ENCODE results near the gene BTG2. TPM values are rescaled to one million over a fixed set of nuclear protein-coding genes. Genes with fewer than 3 reads are reported as not detected.

The BTG2 gene
- total and polyA plus RNA-seq, 12 donors, result 11.4 to 175 (median 49.3) TPM

DNA sequence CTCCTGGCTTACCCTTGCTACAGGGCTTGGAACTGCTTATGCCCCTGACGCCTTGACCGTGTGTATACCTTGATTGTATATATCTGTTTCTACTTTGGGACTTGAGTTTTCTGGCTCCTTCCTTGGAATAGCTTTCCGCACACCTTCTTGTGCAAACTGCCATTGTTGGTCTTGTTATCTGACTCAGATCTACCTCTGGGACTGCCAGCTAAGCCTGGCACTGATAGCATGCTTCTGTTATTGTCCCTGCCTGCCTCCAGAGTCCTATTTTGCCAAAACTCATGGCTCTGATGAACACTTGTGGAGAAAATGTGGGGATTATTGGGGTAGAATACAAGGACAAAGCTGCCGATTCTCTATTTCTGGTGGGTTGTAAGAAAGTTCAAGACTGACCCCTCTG lies 30.2 kb downstream of the BTG2 start:
- Histone ChIP-seq H3K27me3 (no peaks in the 10 kb centered on the region), H3K4me3 (no peak overlapping the region), H3K9me3 (replicated peaks in 1 of 3) (no peaks in the 10 kb centered on the region), H3K4me1 (replicated peaks in 1 of 2) (peaks cover 7 to 15% of the 10 kb centered on the region in 2 donors), H3K27ac (no peak overlapping the region), H3K36me3 (replicated peaks in 1 of 2) (no peaks in the 10 kb centered on the region)
- no peak for DNase-seq
- 87 to 99% (median 91%) methylated on average over 4 of the region's 4 CpGs for WGBS, 4 donors
- TF ChIP-seq, protein P1, sequence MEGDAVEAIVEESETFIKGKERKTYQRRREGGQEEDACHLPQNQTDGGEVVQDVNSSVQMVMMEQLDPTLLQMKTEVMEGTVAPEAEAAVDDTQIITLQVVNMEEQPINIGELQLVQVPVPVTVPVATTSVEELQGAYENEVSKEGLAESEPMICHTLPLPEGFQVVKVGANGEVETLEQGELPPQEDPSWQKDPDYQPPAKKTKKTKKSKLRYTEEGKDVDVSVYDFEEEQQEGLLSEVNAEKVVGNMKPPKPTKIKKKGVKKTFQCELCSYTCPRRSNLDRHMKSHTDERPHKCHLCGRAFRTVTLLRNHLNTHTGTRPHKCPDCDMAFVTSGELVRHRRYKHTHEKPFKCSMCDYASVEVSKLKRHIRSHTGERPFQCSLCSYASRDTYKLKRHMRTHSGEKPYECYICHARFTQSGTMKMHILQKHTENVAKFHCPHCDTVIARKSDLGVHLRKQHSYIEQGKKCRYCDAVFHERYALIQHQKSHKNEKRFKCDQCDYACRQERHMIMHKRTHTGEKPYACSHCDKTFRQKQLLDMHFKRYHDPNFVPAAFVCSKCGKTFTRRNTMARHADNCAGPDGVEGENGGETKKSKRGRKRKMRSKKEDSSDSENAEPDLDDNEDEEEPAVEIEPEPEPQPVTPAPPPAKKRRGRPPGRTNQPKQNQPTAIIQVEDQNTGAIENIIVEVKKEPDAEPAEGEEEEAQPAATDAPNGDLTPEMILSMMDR (IDR thresholded peaks at IDR 0.05), result no peak
- no peak for TF ChIP-seq POLR2A (IDR thresholded peaks at IDR 0.05)
- intact Hi-C loops (cut with DNase I), result loop anchor here (5.0 to 10.0 kb wide), 2 partner anchors 63 to 369 kb away; no protein-coding TSS in a partner anchor

DNA sequence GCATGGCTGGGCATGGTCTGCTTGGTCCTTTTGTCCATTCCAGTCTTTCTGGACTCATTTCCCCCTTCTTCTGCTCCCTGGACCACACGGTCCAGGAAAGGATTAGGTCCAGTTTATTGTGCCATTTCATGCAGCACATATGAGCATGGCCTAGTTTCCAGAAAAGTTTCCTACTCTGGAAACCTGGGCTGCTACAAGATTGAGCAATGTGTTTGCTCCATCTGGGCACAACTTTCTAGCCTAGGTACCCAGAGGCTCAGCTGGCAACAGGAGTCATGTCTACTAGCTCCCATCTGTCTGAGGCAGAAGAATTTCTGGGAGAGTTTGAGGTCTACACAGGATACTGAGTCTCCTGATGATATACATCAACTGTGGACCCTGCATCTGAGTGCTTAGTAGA lies 30.8 kb downstream of the BTG2 start:
- Histone ChIP-seq H3K4me1 (replicated peaks in 1 of 2) (peaks cover 7 to 15% of the 10 kb centered on the region in 2 donors), H3K27me3 (no peaks in the 10 kb centered on the region), H3K9me3 (replicated peaks in 1 of 3) (no peaks in the 10 kb centered on the region), H3K4me3 (no peak overlapping the region), H3K27ac (no peak overlapping the region), H3K36me3 (replicated peaks in 1 of 2) (no peaks in the 10 kb centered on the region)
- no peak for DNase-seq
- intact Hi-C loops (cut with DNase I), result loop anchor here (5.0 to 10.0 kb wide), 2 partner anchors 64 to 369 kb away; no protein-coding TSS in a partner anchor
- no peak for TF ChIP-seq POLR2A (IDR thresholded peaks at IDR 0.05)
- TF ChIP-seq, protein P1 (IDR thresholded peaks at IDR 0.05), result no peak
- 58 to 73% (median 66%) methylated on average over 1 of the region's 1 CpG for WGBS, 4 donors

DNA sequence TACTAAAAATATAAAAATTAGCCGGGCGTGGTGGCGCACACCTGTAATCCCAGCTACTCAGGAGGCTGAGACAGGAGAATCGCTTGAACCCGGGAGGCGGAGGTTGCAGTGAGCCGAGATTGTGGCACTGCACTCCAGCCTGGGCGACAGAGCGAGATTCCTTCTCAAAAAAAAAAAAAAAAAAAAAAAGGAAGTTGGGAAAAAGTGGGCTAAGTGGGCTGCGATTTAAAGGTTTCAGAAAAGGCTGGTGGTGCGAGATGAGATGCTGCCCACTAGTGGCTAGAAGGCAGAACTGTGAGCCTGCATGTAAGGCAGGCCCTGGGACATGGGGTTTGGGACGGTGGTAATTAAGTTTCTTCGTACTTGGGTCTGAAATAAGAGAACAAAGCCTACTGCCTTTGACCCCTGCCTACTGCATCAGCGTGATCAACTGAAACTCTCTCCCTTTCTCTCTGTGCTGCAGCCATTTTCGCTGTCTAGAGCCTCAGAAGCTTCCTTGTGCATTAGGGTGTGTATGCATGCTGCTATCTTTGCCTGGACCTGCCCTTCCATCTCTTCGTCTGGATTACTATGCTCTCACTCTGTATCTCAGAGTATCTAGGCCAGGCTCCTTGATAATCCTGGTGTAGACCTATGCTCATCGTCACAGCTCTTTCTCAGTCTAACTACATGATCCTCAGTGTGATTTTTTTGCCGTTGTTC lies 33.2 kb downstream of the BTG2 start:
- Histone ChIP-seq H3K36me3 (replicated peaks in 1 of 2) (no peaks in the 10 kb centered on the region), H3K27me3 (no peaks in the 10 kb centered on the region), H3K9me3 (replicated peaks in 1 of 3) (no peaks in the 10 kb centered on the region), H3K4me1 (replicated peaks in 1 of 2) (peaks cover 7 to 15% of the 10 kb centered on the region in 2 donors), H3K27ac (peak overlapping the region in 2 of 5 donors; percentile 75 to 88), H3K4me3 (no peak overlapping the region)
- peak; percentile 48 to 78 (median 74) for DNase-seq
- intact Hi-C loops (cut with DNase I), result loop anchor here (5.0 to 10.0 kb wide), 2 partner anchors 66 to 366 kb away; no protein-coding TSS in a partner anchor
- TF ChIP-seq POLR2A (IDR thresholded peaks at IDR 0.05), result no peak
- TF ChIP-seq, protein P1 (IDR thresholded peaks at IDR 0.05), result peak; percentile 73 to 99 (median 92)
- 39 to 44% (median 43%) methylated on average over 18 of the region's 18 CpGs for WGBS, 4 donors

DNA sequence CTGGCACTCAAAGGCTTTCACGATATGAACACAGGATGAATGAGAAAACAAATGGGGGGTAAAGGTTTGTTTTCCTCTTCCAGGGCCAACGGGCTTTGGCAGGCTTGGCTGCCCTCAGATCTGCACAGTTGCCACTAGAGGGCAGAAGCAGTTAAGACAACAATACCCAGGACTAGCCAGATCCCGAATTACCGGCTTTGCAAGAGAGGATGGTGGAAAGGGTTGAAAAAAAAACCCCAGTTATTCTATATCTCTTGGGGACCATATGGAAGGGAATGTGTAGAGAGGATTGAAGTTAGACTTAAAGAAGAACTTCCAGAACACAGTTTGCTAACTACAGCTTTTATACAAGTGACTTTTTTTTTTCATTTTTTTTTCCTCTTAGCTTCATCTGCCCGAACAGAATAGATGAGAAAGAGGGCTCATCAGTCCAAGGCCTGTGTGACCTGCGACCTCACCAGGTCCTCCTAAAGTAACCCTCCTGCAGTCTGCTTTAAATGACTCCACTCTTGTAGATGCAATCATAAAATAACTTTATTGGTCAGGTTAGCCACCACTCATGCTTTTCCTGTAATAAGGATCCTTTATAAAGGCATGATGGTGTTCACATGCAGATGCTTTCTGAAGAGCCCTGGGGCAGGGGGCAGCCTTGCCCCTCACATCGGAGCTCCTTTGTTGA lies 34.9 kb downstream of the BTG2 start:
- no peaks in the 10 kb centered on the region for H3K36me3 ChIP-seq (replicated peaks in 1 of 2)
- peak; percentile 76 to 89 (median 79) for DNase-seq
- no peak overlapping the region for H3K4me3 ChIP-seq
- 10 to 14% (median 11%) methylated on average over 7 of the region's 7 CpGs for WGBS, 4 donors
- peaks cover 7 to 15% of the 10 kb centered on the region in 2 donors for H3K4me1 ChIP-seq (replicated peaks in 1 of 2)
- no peak for TF ChIP-seq POLR2A (IDR thresholded peaks at IDR 0.05)
- TF ChIP-seq, protein P1 (IDR thresholded peaks at IDR 0.05), result peak; percentile 59 to 95 (median 90)
- peak overlapping the region in 2 of 5 donors; percentile 75 to 88 for H3K27ac ChIP-seq
- H3K9me3 ChIP-seq (replicated peaks in 1 of 3), result no peaks in the 10 kb centered on the region
- H3K27me3 ChIP-seq, result no peaks in the 10 kb centered on the region
- intact Hi-C loops (cut with DNase I), result loop anchor here (2.0 to 5.0 kb wide), 3 partner anchors 101 to 147 kb away; no protein-coding TSS in a partner anchor

Data from adrenal gland (tissue), 12 donors.